GM23338 (cell line): Measurements from ENCODE around the gene INO80C. TPM values are rescaled to one million over a fixed set of nuclear protein-coding genes. Genes with fewer than 3 reads are reported as not detected.
A peak's percentile ranks its signal among the peaks of the same experiment; 100 is the strongest.

ENCODE experiments used
- ATAC-seq: fragments of 200-7000 bp; cut with Tn5 transposase; 3 replicates; pipeline ENCODE4 v1.9.1; 2020
- DNase-seq: peaks from one replicate; pipeline ENCODE4 v3.0.0-alpha.2; 2015; ENCODE audit warnings: low spot score
- H2AFZ ChIP-seq: fragments of 200-600 bp; sonication (generic); 2 replicates; pipeline ENCODE4 v1.8.0; 2016; ENCODE audit warnings: antibody characterized with exemption, mild to moderate bottlenecking, moderate library complexity
- H3F3A ChIP-seq: fragments of 200-600 bp; sonication (generic); replicated peaks from 2 replicates; pipeline ENCODE4 v1.8.0; 2017; ENCODE audit warnings: antibody characterized with exemption, mixed run types, low read depth
- H3K27ac ChIP-seq: fragments of 200-600 bp; sonication (generic); 2 replicates; pipeline ENCODE4 v1.6.1; 2016; ENCODE audit warnings: low read depth
- H3K27me3 ChIP-seq: fragments of 200-600 bp; sonication (generic); 2 replicates; pipeline ENCODE4 v1.8.0; 2016; ENCODE audit warnings: mild to moderate bottlenecking, mixed run types, moderate library complexity; ENCODE audit not compliant: insufficient read depth
- H3K36me3 ChIP-seq: fragments of 200-600 bp; sonication (generic); 2 replicates; pipeline ENCODE4 v1.8.0; 2016; ENCODE audit warnings: mild to moderate bottlenecking; ENCODE audit not compliant: insufficient read depth
- H3K4me1 ChIP-seq: fragments of 200-600 bp; sonication (generic); 2 replicates; pipeline ENCODE4 v1.8.0; 2016; ENCODE audit warnings: mild to moderate bottlenecking, moderate library complexity; ENCODE audit not compliant: insufficient read depth
- H3K4me2 ChIP-seq: fragments of 200-600 bp; sonication (generic); 2 replicates; pipeline ENCODE4 v1.7.1; 2017; ENCODE audit warnings: mixed run types
- H3K4me3 ChIP-seq: fragments of 200-600 bp; sonication (generic); 2 replicates; pipeline ENCODE4 v1.6.1; 2016; ENCODE audit warnings: mixed run types
- H3K79me2 ChIP-seq: fragments of 200-600 bp; sonication (generic); replicated peaks from 2 replicates; pipeline ENCODE4 v1.8.0; 2017; ENCODE audit warnings: mild to moderate bottlenecking; ENCODE audit not compliant: insufficient read depth
- H3K9me2 ChIP-seq: fragments of 200-600 bp; sonication (generic); 2 replicates; pipeline ENCODE4 v1.8.0; 2017; ENCODE audit not compliant: insufficient read depth
- H4K20me1 ChIP-seq: fragments of 200-600 bp; sonication (generic); replicated peaks from 2 replicates; pipeline ENCODE4 v1.8.0; 2017; ENCODE audit warnings: mild to moderate bottlenecking; ENCODE audit not compliant: insufficient read depth
- H3K27ac Mint-ChIP-seq: 2 replicates; pipeline ENCODE4 v1.8.0; 2020; ENCODE audit warnings: inconsistent platforms, mild to moderate bottlenecking, moderate library complexity, mixed read lengths
- H3K27me3 Mint-ChIP-seq: 3 replicates; pipeline ENCODE4 v1.8.0; 2022; ENCODE audit warnings: low read depth, mild to moderate bottlenecking, moderate library complexity, mixed read lengths, inconsistent platforms; ENCODE audit not compliant: insufficient read depth, poor library complexity
- H3K36me3 Mint-ChIP-seq: 3 replicates; pipeline ENCODE4 v1.8.0; 2021; ENCODE audit warnings: low read depth, mild to moderate bottlenecking, inconsistent platforms, moderate library complexity, mixed read lengths
- H3K4me1 Mint-ChIP-seq: 3 replicates; pipeline ENCODE4 v1.8.0; 2020; ENCODE audit warnings: mild to moderate bottlenecking, inconsistent platforms, mixed read lengths
- H3K4me3 Mint-ChIP-seq: 3 replicates; pipeline ENCODE4 v1.8.0; 2021; ENCODE audit warnings: moderate library complexity, mild to moderate bottlenecking, inconsistent platforms, mixed read lengths
- H3K9me3 Mint-ChIP-seq: 3 replicates; pipeline ENCODE4 v1.8.0; 2020; ENCODE audit warnings: moderate library complexity, mild to moderate bottlenecking, inconsistent platforms, mixed read lengths
- CTCF ChIP-seq, 2 experiments: fragments of 200-600 bp in 1 of 2; sonication (generic) in 1 of 2; conservative IDR thresholded peaks; 2 replicates each; pipeline versions ENCODE4 v1.5.1 to v1.6.1; 2016 to 2017; ENCODE audit warnings: antibody characterized with exemption in 2 of 2, low read depth in 2 of 2, mild to moderate bottlenecking in 2 of 2, moderate library complexity in 1 of 2
- EZH2 ChIP-seq: fragments of 200-600 bp; sonication (generic); IDR thresholded peaks from one replicate; pipeline ENCODE4 v1.8.0; 2017; ENCODE audit warnings: antibody characterized with exemption, mild to moderate bottlenecking, low read depth; ENCODE audit not compliant: unreplicated experiment
- EZH2phosphoT487 ChIP-seq: fragments of 200-600 bp; sonication (generic); IDR thresholded peaks from one replicate; pipeline ENCODE4 v1.8.1; 2018; ENCODE audit warnings: antibody characterized with exemption; ENCODE audit not compliant: unreplicated experiment
- JUNB ChIP-seq: IDR thresholded peaks from one replicate; pipeline ENCODE4 v1.6.1; 2016; ENCODE audit warnings: antibody characterized with exemption; ENCODE audit not compliant: unreplicated experiment
- NANOG ChIP-seq: IDR thresholded peaks from 2 replicates; pipeline ENCODE4 v1.6.1; 2016; ENCODE audit warnings: antibody characterized with exemption, borderline replicate concordance
- POLR2AphosphoS5 ChIP-seq: IDR thresholded peaks from 2 replicates; pipeline ENCODE4 v1.6.1; 2016; ENCODE audit warnings: antibody characterized with exemption, low read depth
- REST ChIP-seq: IDR thresholded peaks from one replicate; pipeline ENCODE4 v1.6.1; 2018; ENCODE audit warnings: antibody characterized with exemption; ENCODE audit not compliant: unreplicated experiment
- STAT1 ChIP-seq: IDR thresholded peaks from one replicate; pipeline ENCODE4 v1.6.1; 2016; ENCODE audit warnings: antibody characterized with exemption; ENCODE audit not compliant: unreplicated experiment
- ZNF114 ChIP-seq: fragments of 250-450 bp; sonication (Bioruptor Pico); IDR thresholded peaks from 2 replicates; pipeline ENCODE4 v1.5.0; 2020; ENCODE audit warnings: mild to moderate bottlenecking, moderate library complexity
- ZNF331 ChIP-seq: fragments of 250-450 bp; sonication (Bioruptor Pico); IDR thresholded peaks from 2 replicates; pipeline ENCODE4 v1.5.0; 2020; ENCODE audit warnings: low read depth, mild to moderate bottlenecking, moderate library complexity
- ZNF462 ChIP-seq: fragments of 250-450 bp; sonication (Bioruptor Pico); IDR thresholded peaks from 2 replicates; pipeline ENCODE4 v1.5.0; 2020; ENCODE audit warnings: mild to moderate bottlenecking, moderate library complexity
- polyA plus RNA-seq: library from polyadenylated mRNA; unstranded; fragments of >200 nt; fragmentation: Nextera tagmentation; extraction: Ambion mirVana; gene quantifications from 2 replicates; pipeline ENCODE4 v1.2.1, GENCODE V29; 2016
- total RNA-seq: library from RNA; depleted of rRNA; stranded (reverse); fragments of >200 nt; shearing (Covaris generic); gene quantifications from 2 replicates; pipeline ENCODE4 v1.2.3, GENCODE V29; 2014

INO80C gene
- total and polyA plus RNA-seq, 2 experiments from 2014 or later, result 16.3 to 52.3 TPM

- Mint-ChIP-seq H3K4me3 (no peak overlapping the region), H3K4me1 (peaks cover 17% of the 10 kb centered on the region), H3K27ac (peak overlapping the region; percentile 34; the same call in 1 of the 2 replicates), H3K27me3 (peaks cover 3% of the 10 kb centered on the region), H3K36me3 (no peaks in the 10 kb centered on the region), H3K9me3 (no peaks in the 10 kb centered on the region)
- no peaks in the 10 kb centered on the region for H3K36me3 ChIP-seq
- no peaks in the 10 kb centered on the region for H3F3A ChIP-seq
- peak; percentile 87 for ATAC-seq
- DNase-seq, result peak; percentile 63
- H3K4me1 ChIP-seq, result peaks cover 9% of the 10 kb centered on the region; the same call in 1 of the 2 replicates
- H3K27me3 ChIP-seq, result no peaks in the 10 kb centered on the region
- H3K27ac ChIP-seq, result no peak overlapping the region
- H3K4me3 ChIP-seq, result no peak overlapping the region
- TF ChIP-seq ZNF331 (CRISPR knock-in tag) (no peak), NANOG (no peak), EZH2 (no peak), JUNB (no peak), STAT1 (no peak), CTCF (conservative IDR thresholded peaks at IDR 0.05; ENCODE audit: low read depth in 2 of 2) (no peak), REST (no peak), EZH2phosphoT487 (no peak), ZNF462 (CRISPR knock-in tag) (no peak), ZNF114 (no peak), POLR2AphosphoS5 (no peak)
- H3K4me2 ChIP-seq, result no peak overlapping the region
- peaks cover 6% of the 10 kb centered on the region; the same call in 1 of the 2 replicates for H3K9me2 ChIP-seq
- H4K20me1 ChIP-seq, result no peaks in the 10 kb centered on the region
- no peak overlapping the region for H2AFZ ChIP-seq
- H3K79me2 ChIP-seq, result no peaks in the 10 kb centered on the region
These were observed 38.9 kb downstream of the INO80C start for GRCh38 chr18:35458677-35459441.
